NCI-H345 (cell line): ENCODE measurements around the gene SNAI3.
A peak's percentile ranks its signal among the peaks of the same experiment; 100 is the strongest.

Experiments
- DNase-seq: peaks from one replicate; lab custom pipeline; 2025; lab: John Stamatoyannopoulos, UW

The SNAI3 gene

GRCh38 chr16:88721815-88722755, 35.8 kb upstream of the SNAI3 start:
- DNase-seq, result no peak

- DNase-seq, result no peak
Measured at GRCh38 chr16:88721236-88721635, 34.9 kb upstream of the SNAI3 start.

GRCh38 chr16:88720396-88720970, 34.2 kb upstream of the SNAI3 start:
- no peak for DNase-seq

DNA sequence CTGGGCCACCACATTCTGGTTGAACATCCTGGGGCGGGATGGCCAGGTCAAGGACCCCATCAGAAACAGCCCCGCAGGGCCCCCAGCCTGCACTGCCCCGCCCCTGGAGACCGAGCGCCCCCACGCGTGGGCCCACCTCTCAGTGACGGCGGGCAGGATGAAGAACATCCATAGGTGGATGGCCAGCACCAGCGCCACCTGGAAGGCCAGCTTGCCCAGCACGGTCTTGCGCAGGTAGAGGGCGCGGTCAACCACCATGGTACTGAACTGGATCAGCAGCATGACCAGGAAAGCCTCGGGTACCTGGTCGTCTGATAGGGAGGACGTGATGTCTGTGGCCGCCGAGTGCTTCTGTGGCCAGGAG, 33.6 kb upstream of the SNAI3 start:
- no peak for DNase-seq

DNA sequence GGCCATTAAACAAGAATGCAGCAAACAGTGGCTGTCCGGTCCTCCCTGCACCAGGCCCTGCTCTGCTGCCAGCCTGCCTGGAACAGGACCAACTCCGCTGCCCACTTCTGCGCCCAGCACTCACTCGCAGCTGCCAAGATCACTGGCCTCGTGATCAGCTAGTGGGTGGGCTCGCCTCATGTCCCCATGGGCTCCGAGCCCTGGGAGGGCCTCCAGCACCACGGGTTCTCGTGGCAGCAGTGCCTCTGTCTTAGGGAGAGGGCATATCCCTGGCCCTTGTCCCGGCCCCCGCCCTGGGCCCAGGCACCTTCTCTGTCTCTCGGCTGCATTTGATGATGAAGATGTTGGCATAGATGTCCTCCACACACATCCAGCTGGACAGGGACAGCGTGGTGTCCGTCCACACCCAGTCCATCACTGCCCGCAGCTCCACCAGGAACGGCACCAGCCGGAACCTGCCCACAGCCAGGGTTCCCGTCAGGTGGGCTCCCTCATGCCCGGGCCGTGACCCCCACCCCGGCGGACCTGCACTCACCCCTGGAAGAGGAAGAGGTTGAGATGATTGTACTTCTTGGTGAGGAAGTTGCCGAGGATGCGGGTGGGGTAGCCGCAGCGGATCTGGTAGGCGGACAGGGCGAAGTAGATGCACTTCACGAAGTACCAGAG, 33.1 kb upstream of the SNAI3 start:
- no peak for DNase-seq

- no peak for DNase-seq
Measured at GRCh38 chr16:88718178-88718577, 31.9 kb upstream of the SNAI3 start.

DNA sequence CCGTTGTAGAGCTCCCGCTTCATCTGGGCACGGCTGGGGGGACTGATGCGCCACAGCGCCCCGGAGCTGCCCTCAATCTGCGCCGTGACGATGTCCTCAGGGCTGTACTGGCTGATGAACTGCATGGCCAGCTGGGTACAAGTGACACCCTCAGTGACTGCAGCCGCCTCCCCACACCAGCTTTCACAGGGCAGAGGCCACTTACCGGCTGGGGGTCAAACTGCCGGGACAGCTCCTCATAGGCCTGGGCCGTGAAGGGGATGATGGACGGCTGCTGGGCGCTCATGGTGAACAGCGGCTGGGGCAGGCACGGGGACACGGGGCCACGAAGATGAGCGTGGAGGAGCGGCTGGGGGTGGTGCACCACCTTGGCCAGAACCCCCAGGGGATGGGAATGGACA, 30.3 kb upstream of the SNAI3 start:
- DNase-seq, result no peak

GRCh38 chr16:88716201-88716600, 29.9 kb upstream of the SNAI3 start:
- DNase-seq, result no peak

DNA sequence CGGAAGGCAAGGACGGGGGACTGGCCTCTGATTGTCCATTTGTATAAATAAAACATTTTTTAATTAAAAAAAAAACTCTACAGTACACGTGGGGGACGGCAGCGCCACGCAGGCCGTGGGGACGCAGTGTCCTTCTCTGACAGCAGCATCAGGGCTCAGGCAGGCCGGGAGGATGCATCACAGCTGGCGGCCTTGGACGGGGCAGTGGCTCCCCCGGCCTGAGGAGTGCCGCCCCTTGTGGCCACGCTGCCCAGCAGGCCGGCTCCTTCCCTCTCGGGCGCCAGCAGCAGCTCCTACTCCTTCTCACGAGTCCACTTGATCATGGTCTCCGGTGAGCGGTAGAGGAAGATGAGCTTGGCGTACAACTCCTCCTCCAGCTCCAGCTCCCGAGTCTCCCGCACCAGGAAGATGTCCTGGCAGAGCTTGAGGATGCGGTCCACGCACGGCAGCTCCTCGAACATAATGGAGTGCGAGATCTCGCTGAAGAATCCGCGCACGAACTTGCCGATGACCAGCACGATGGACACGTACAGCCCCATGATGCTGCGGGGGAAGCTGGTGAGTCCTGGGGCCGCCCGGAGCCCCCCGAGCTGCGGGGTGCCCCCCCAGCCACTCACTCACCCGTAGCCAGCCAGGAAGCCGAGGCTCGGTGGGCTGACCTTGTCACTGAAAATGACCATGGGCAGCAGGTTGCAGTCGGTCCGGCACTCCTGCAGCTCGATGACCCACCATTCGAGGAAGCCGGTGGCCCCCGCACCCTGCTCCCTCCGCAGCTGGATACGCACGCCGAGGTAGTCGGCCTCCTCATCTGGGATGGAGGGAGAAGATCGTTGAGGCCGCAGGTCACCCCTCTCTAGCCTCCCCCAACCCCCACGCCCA, 29.2 kb upstream of the SNAI3 start:
- DNase-seq, result no peak

- no peak for DNase-seq
Measured at GRCh38 chr16:88714420-88715302, 28.4 kb upstream of the SNAI3 start.

- no peak for DNase-seq
Measured at GRCh38 chr16:88713568-88714419, 27.5 kb upstream of the SNAI3 start.

- no peak for DNase-seq
Measured at GRCh38 chr16:88713054-88713453, 26.7 kb upstream of the SNAI3 start.

- DNase-seq, result no peak
Measured at GRCh38 chr16:88712362-88712979, 26.2 kb upstream of the SNAI3 start.

DNA sequence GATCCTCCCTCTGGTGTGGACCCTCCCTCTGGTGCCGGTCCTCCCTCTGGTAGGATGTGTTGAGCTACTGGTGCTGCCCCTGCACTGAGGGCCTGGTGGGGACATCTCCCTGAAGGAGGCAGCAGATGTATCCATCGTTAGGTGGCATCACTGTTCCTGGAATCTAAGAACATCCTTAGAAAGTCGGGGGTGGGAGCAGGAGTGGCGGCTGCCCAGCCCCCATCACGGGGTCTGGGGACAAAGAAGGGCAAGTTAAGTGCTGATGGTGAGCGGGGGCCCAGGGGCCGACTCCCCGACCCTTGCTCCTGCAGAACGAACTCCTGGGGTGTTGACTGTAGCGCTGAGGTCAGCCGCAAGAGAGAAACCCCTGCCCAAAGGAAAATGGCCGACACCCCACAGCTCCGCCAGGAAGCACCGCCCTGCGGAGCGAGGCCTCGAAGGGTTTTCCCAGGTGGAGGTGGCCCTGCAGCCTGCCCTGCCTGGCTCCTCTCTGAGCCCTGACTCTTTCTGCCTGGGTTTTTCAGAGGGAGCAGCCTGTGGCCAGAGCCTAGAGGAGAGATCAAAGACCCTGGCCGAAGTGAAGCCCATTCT, 25.5 kb upstream of the SNAI3 start:
- no peak for DNase-seq

DNA sequence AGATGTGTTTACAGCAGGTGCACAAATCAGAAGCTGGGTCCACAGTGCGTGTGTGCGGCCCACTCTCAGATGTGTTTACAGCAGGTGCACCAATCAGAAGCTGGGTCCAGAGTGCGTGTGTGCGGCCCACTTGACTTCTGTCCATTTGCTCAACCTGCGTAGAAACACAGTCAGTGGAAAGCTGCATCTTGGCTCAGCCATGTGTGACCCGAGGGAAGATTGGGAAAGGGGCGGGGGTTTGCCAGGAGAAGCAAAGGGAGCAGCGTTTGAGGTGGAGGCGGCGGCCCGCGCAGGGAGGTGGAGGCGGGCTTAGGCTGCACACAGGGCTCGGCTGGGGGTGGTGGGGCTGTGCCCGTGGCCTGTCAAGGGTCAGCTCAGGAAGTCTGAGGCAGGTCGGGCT, 24.2 kb upstream of the SNAI3 start:
- DNase-seq, result no peak

- DNase-seq, result no peak
Measured at GRCh38 chr16:88706965-88707826, 20.9 kb upstream of the SNAI3 start.

GRCh38 chr16:88706229-88706964, 20.1 kb upstream of the SNAI3 start, which contains the start of the genes CTU2 and RNF166:
Gene CTU2 (plus strand): TSS chr16:88706503. CDS start chr16:88706531, 28 bp downstream.
Gene RNF166 (minus strand): TSS chr16:88706408. CDS start chr16:88706325, 83 bp downstream.
- peak; percentile 84 for DNase-seq
